ENCODE data around the gene CACTIN.
"Not testable (repeated sequence)": the region's sequence is repeated elsewhere in the genome, so short reads cannot be mapped to it uniquely, and the experiment has no call there.

Gene CACTIN

DNA sequence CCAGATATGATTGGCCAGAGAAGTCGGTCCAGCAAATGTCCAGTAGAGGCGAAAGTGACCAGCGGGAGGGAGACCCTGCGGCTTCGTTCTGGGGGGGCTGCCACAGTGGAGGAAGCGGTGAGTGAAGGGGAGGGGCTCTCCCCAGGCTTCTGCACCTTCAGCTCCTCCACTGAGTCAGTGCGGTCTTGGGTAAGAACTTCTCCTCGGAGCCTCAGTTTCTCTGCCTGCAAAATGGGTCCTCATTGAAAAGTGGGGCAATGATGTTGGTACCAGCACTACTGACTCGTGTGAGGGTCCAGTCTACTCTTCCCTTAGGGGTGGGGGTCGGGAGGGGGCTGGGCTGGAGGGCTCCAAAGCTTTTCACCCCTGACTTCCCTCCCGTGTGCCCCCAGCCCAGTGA is 37.2 kb downstream of the CACTIN start:
- no peak for DNase-seq (ENCODE audit: low read depth in 2 of 2)

DNA sequence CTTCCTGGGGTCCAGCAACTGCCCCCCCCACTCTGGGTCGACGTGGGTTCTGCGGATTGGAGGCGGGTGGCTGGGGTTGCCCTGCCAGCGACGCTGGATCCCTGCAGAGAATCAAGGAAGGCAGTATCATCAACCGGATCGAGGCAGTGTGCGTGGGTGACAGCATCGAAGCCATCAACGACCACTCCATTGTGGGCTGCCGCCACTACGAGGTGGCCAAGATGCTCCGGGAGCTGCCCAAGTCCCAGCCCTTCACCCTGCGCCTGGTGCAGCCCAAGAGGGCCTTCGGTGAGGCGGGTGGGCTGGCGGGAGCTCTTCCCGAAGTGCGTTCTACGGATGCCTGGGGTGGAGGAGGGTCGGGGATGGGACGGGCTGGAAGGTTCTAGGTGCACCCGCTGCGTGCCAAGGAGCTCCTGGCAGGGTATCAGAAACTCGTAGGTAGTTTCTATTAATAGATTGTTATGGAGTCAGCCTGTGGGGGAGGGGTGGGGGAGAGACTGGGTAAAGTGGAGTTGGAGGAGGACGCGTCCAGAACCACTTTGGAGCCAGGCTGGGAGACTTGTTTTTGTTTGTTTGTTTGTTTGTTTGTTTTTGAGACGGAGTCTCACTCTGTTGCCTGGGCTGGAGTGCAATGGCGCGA is 39.8 kb downstream of the CACTIN start:
- no peak for DNase-seq (ENCODE audit: low read depth in 2 of 2)

- peak in 1 of 2 experiments; percentile 27 for DNase-seq (ENCODE audit: low read depth in 2 of 2)
Observed at GRCh38 chr19:3586127-3586626, 40.4 kb downstream of the CACTIN start.

- DNase-seq (ENCODE audit: low read depth in 2 of 2) = no peak
Observed at GRCh38 chr19:3585301-3586126, 41.1 kb downstream of the CACTIN start, which contains the start of gene GIPC3. Gene GIPC3, plus strand, starts transcription at chr19:3585478. Its CDS starts 120 bp downstream, at chr19:3585598.

- not testable (repeated sequence) for DNase-seq (ENCODE audit: low read depth in 2 of 2)
Observed at GRCh38 chr19:3584036-3584802, 42.4 kb downstream of the CACTIN start.

GRCh38 chr19:3581792-3582191 is 44.8 kb downstream of the CACTIN start:
- not testable (repeated sequence) for DNase-seq (ENCODE audit: low read depth in 2 of 2)

- DNase-seq (ENCODE audit: low read depth in 2 of 2) = no peak
Observed at GRCh38 chr19:3580156-3580934, 46.2 kb downstream of the CACTIN start.

DNA sequence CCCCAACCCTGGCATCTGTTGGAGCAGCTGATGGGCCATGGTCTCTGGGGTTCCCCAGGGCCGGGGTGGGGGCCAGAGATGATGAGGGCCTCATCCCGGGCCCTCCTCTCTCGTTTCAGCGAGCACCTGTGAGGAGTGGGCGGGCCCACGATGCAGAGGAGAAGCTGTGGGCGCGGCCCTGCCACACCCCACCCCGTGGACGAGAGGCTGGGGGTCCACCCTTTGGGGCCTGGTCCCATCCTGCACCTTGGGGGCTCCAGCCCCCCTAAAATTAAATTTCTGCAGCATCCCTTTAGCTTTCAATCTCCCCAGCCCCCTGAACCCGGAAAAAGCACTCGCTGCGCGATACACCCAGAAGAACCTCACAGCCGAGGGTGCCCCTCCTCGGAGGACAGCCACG is 48.2 kb downstream of the CACTIN start:
- DNase-seq (ENCODE audit: low read depth in 2 of 2) = no peak

GRCh38 chr19:3577723-3578344 is 48.8 kb downstream of the CACTIN start:
- DNase-seq (ENCODE audit: low read depth in 2 of 2) = no peak

GRCh38 chr19:3576696-3577443 is 49.7 kb downstream of the CACTIN start:
- DNase-seq (ENCODE audit: low read depth in 2 of 2) = no peak

DNA sequence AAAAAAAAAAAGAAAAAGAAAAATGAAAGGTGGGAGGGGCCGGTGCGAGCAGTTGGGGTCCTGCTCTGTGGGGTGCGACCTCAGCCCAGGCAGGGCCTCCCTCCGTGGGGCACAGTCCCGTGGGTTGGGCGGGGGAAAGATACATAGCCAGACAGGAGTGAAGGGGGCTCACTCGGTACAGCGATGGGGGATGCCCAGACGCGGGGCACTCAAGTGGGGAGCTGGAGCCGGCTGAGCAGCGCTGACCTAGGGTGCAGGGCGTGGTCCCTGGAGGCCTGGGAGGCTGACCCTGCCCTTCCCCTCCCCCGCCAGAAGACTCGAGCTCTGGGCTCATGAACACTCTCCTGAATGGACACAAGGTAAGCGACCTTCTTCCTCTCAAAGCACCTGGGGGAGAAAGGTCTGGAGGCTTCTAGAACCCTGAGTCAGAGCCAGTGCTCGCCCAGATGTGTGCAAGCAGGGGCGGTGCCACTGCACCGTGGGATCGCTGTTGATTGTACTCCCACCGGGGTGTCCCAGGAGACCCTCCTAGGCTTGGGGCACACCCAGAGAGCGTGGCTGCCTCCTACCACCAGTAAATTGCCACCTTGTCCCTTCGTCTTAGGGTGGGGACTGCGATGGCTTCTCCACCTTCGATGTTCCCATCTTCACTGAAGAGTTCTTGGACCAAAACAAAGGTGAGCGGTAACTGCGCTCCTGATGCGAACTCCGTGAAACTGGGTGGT is 50.5 kb downstream of the CACTIN start:
- DNase-seq (ENCODE audit: low read depth in 2 of 2) = no peak

DNA sequence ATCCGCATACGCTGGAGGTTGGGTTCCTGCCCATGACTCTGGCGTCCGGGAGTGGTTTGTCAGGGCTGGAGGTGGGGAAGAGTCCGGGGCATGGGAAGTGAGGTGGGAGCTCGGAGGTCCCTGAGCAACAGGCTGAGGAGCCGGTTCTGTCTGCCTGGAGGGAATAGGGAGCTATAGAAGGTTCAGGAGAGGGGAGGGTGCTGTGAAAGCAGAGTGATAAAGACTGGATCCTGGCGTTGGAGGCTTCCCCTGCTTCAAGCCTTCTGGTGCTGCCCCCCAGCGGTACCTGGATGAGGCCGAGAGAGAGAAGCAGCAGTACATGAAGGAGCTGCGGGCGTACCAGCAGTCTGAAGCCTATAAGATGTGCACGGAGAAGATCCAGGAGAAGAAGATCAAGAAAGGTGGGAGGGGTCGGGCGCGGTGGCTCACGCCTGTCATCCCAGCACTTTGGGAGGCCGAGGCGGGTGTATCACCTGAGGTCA is 51.3 kb downstream of the CACTIN start:
- DNase-seq (ENCODE audit: low read depth in 2 of 2) = no peak

- DNase-seq (ENCODE audit: low read depth in 2 of 2) = peak; percentile 61 to 91
Observed at GRCh38 chr19:3573858-3574637, 52.5 kb downstream of the CACTIN start.

DNA sequence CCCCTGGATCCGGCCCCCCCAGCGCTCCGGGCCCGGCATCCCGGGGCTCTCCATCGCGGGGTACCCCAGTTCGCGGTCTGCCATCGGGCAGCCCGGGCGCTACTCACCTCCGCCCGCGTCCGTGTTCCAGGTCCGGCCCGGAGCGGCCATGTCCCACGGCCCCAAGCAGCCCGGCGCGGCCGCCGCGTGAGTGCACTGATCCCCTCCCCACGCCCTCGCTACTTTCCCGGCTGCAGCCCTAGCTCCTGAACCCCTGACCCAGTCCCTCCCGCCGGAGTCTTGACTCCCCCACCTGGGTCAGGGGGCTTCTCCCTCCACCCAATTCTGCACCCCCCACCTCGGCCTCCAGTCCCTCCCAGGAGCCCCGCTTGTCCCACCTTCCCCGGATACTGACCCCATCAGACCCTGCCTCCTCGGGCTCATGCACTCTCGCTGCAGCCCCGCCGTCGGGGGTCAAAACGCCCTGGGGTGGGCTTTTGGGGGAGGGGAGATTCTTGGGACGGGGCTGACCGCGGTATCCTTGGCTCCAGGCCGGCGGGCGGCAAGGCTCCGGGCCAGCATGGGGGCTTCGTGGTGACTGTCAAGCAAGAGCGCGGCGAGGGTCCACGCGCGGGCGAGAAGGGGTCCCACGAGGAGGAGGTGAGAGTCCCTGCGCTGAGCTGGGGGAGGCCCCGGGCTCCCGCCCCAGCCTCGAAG is 53.3 kb downstream of the CACTIN start:
- DNase-seq (ENCODE audit: low read depth in 2 of 2) = no peak

DNA sequence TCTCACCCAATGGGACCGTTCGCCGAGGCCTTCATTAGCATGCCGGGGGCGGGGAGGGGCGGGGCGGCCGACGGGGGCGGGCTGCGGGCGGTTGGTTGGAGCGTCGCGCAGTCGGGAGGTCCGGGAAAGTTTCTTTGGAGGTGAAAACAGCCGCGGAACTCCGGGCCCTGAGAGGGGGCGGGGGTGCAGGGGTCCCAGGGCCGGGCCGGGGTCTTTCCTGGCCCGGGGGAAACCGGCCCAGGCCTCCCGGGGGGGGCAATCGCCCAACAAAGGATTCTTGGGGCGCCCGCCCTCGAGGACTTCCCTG is 53.8 kb downstream of the CACTIN start, which contains the start of gene HMG20B:
HMG20B (plus strand) TSS at position 90 of the 307 bp plus-strand sequence. CDS start 366 bp downstream, outside the sequence.
- DNase-seq (ENCODE audit: low read depth in 2 of 2) = no peak

DNA sequence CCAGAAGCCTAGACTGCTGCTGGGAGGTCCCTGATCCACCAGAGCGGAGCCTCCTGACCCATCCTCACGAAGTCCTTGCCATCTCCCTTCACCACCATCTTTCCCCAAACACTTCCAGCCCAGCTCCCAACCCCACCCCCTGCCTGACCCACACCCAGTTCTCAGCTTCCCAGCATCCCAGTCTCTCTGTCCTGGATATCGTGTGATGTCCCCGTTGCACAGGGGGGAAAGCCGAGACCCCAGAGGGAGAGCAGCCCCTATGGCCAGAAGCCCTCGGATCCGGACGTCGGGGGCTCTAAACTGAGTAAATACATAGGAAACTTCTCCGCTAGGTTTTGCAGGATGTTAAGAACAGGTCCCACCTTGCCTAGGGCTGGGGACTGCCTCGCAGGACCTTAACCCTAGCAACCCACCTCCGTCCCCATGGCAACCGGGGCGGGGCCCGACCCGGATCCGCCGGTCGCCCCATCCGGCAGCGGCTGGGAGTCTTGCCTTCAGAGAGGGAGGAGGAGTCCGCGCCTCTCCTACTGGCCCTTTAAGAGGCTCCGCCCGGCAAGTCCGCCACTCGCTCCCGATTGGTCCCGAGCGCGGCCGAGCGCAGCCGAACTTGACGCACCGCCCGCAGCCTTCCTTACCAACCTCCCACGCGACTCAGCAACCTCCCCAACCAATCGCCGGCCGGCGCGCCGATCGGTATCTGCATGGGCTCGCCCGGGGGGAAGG is 54.3 kb downstream of the CACTIN start:
- peak; percentile 99 for DNase-seq (ENCODE audit: low read depth in 2 of 2)

GRCh38 chr19:3570606-3571011 is 56.0 kb downstream of the CACTIN start:
- no peak for DNase-seq (ENCODE audit: low read depth in 2 of 2)

Measured in stimulated activated CD4-positive, alpha-beta T cell treated with anti-CD3 and anti-CD28 coated beads, Interleukin-12 subunit alpha, Interleukin-12 subunit beta, amount 100 ng/mL, for 24 hours (primary cell).